GM19438 (cell line): ENCODE data around the gene DDTL.
"Not testable (repeated sequence)": the region's sequence is repeated elsewhere in the genome, so short reads cannot be mapped to it uniquely, and the experiment has no call there.

Experiments used
- ATAC-seq: cut with Tn5 transposase; IDR thresholded peaks from one replicate; pipeline ENCODE4 v1.9.1; 2021; ENCODE audit warnings: low read depth; ENCODE audit not compliant: unreplicated experiment

The DDTL gene

GRCh38 chr22:23969071-23969470 lies 2.4 kb downstream of the DDTL start:
- ATAC-seq, result no peak

DNA sequence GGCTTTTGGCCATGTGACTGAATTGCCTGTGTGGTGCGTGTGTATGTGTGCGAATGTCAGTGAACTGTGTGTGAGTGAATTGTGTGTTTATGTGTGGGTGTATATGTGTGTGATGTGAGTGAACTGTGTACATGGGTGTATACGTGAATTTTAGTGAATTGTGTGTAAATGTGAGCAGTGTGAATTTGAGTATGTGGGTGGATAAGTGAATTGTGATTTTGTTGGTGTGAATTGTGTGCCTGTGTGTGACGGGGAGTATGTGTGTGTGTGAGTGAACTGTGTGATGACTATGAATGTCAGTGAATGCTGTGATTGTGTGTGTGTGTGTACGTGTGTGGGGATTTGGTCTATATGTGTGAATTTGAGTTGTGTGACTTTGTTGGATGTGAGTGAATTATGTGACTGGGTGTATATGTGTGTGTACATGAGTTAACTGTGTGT lies 3.5 kb downstream of the DDTL start:
- no peak for ATAC-seq

DNA sequence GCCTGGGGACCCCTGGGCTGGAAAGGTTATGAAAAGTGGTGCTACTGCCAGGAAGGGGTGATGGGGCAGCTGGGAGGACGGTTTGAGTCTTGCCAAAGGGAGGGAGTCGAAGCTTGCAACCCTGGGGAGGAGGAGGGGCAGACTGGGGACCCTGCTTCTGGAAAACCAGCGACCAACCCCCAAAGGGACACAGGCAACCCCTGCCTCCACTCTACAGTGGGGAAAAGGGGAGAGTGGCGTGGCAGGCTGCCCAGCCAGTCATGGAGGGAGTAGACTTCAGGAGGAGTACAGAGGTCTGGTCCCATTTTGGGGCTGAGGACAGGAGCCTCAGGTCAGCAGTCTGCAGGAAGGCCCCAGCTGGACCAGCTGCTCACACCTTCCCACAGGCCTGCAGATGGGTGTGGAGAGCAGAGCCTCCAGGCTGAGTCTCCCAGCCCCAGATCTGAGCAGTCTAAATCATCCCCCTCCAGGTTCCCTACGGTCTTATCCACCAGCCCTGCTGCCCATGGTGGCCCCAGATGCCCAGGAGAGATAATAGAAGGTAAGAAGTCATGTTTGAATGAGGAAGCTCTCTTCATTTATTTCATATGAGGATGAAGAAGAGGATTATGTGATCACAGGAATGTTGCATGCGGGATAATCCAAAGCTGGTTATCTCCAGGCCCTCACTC lies 4.3 kb downstream of the DDTL start:
- no peak for ATAC-seq

- not testable (repeated sequence) for ATAC-seq
Measured at GRCh38 chr22:23971927-23972326, 5.2 kb downstream of the DDTL start.

DNA sequence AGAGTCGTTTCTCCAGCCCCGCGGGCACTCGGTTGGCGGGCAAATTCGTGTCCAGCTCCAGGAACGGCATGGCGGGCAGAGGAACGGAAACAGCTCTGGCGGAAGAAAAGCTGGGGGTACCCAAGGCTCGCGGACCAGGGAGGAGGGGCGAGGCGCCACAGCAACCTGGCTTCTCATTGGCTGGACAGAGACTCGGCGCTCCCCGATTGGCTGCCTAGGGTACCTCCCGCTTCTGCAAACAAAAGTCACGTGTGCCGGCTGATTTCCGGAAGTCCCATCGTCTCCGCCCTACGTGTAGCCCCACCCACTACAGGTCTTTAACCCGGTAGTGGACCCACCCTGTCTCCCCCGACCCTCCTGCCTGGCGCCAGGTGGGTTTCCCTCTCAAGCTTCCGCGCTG lies 7.7 kb downstream of the DDTL start, which contains the start of gene DDT:
Gene DDT (minus strand): TSS at position 97 of the 400 bp plus-strand sequence. CDS start 27 bp downstream, at position 70.
- peak; percentile 92 for ATAC-seq

DNA sequence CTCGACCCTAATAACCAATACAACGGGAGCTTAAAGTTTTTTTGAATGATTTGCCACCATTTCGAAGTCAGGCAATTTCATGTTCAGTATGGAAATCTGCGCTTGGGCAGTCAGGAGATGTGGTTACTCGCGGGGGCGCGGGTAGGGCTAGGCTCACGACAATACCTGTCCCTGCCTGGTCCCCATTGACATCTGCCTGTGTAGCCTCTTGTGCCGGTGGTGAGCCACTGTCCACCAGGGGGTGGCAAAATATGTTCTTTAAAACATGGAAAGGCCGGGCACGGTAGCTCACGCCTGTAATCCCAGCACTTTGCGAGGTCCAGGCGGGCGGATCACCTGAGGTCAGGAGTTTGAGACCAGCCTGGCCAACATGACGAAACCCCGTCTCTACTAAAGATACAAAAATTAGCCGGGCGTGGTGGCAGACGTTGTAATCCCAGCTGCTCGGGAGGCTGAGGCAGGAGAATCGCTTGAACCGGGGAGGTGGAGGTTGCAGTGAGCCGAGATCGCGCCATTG lies 8.2 kb downstream of the DDTL start:
- ATAC-seq, result not testable (repeated sequence)

DNA sequence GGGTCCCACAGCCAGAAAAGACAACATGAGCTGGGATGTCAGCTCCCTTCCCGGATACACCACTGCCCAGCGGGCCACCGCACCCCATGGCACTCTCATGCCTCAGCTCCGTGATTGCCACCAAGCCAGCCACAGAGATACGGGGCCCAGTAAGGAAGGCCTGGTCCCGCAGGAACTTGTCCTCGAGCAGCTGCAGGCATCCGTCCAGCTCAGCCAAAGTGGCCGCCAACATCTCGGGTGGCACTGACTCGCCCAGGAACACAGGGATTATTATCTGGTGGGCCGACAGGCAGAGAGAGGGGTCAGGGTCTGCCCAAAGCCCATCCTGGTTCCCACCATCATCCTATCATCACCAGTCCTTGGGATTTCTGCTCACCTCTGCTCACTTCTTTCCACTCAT lies 10.6 kb downstream of the DDTL start:
- not testable (repeated sequence) for ATAC-seq

- not testable (repeated sequence) for ATAC-seq
Measured at GRCh38 chr22:23979557-23980240, 13.0 kb downstream of the DDTL start, which contains the start of gene GSTT2. GSTT2 (plus strand) TSS chr22:23980134.

DNA sequence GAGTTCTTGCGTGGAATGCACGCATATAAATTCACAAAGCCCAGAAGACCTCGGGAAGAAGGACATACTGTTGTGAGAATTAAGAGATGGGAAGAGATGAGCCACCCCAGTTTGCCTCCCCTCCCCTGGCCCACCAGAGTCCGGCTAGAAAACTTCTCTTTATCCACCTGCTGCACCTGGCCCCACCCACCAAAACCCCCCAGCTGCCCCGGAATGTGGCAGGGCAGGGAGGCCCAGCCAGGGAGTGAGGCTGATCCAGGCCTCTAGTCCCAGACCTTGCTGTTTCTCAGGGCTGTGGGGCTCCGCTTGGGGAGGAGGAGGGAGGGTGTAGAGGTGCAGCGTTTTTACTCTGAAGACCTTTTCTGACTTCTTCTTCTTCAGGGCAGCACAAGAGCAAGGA lies 13.9 kb downstream of the DDTL start:
- ATAC-seq, result not testable (repeated sequence)

DNA sequence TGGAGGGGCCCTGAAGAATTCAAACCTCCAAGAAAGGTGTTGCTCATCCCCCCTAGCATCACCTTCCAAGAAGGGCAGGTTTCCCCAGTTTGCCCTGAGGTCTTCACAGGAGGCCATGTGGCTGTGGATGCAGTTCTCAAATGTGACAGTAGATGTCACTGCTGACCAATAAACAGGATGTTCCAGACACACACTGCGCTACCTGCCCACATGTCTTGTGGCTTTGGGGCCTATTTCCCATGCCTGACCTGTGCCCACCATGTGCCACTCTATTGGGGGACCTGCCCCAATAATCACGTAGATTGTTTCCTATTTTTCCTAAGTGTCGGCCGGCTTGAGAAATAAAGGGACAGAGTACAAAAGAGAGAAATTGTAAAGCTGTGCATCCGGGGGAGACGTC lies 17.7 kb downstream of the DDTL start:
- ATAC-seq, result no peak

- ATAC-seq, result not testable (repeated sequence)
Measured at GRCh38 chr22:23986089-23986488, 19.4 kb downstream of the DDTL start.

DNA sequence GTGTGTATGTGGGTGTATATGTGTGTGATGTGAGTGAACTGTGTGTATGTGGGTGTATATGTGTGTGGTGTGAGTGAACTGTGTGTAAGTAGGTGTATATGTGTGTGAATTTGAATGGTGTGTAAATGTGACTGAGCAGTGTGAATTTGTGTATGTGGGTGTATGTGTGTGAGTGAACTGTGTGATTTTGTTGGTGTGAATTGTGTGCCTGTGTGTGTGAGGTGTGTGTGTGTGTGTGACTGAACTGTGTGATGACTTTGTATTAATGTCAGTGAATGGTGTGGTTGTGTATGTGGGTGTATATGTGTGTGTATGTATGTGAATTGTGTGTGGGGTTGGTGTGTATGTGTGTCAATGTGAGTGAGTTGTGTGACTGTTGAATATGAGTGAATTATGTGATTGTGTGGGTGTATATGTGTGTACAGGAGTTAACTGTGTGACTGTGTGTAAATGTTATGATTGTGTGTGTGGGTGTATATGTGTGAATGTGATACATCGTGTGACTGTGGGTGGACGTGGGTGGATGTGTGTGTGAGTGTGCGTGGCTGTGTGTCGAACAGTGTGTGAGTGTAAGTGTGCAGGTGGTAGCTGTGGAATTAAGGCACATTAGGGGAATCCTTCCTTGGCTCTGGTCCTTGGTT lies 20.0 kb downstream of the DDTL start:
- not testable (repeated sequence) for ATAC-seq

DNA sequence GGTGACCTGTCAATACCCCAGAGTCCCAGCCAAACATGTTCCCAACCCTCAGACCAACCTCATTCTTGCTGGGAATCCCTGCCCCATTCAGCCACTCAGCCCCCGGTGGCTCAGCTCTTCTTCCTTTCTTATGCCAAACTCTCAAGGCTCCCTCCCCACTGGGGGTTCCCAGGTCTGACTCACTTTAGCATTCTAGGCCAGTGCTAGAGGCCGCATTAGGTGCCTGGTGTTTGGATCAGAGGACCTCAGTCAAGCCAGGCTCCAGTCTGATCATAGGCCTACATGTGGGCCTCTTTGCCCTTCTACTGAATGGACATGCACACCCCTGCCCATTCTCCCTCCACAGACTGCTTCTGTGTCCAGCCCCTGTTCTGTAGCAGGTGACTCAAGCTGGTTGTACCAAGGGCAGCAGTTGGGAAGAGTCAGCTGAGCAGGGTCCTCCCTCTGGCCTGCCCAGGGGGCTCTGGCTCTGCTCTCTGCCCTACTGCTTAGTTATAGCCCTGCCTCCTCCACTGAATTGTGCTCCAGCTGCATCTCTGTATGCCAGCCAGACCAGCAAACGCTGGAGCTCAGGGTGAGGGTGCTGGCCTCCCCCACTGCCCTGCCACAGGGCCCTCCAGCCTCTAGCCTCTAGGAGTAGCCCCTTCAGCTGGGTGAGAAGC lies 23.0 kb downstream of the DDTL start:
- not testable (repeated sequence) for ATAC-seq

- not testable (repeated sequence) for ATAC-seq
Measured at GRCh38 chr22:23993080-23993479, 26.4 kb downstream of the DDTL start.

DNA sequence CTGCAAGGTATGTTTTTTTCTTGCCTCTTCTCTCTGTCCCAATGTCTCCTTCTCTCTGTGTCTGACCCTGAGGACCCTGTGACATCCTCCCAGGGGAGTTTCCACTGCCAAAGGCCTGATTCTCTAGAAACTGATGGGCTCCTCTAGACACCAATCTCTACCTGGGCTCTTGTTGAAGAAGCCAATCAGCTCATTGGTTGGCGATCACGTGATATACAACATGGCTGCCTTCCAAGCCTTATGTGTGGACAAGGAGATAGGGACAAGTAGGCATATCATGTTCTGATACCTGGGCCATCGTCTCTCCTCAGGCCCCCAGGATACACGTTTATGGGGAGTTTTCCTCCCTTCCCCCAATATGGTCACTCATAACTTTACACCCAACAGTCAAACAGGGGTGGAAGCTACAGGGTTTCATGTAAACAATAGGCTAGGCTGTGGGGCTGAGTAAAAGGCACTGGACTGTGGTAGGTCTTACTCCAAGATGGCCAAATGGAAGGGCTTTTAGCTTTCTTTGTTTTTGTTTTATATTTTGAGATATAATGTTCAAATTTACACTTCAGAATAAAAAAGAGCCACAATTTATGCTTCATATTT lies 27.0 kb downstream of the DDTL start:
- ATAC-seq, result not testable (repeated sequence)

DNA sequence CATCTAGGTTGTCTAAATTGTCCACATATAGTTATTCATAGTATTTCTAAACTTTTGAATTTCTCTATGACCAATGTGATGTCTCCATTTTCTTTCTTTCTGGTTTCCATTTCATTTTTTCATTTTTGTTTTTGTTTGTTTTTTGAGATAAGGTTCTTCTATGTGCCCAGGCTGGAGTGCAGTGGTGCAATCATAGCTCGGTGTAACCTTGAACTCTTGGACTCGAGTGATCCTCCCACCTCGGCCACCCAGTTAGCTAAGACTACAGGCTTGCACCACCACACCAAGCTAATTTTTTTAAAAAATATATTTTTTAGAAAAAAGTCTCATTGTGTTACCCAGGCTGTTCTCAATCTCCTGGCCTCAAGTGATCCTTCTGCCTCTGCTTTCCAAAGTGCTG lies 30.4 kb downstream of the DDTL start:
- ATAC-seq, result no peak

GRCh38 chr22:23999779-24000178 lies 33.1 kb downstream of the DDTL start:
- ATAC-seq, result not testable (repeated sequence)

DNA sequence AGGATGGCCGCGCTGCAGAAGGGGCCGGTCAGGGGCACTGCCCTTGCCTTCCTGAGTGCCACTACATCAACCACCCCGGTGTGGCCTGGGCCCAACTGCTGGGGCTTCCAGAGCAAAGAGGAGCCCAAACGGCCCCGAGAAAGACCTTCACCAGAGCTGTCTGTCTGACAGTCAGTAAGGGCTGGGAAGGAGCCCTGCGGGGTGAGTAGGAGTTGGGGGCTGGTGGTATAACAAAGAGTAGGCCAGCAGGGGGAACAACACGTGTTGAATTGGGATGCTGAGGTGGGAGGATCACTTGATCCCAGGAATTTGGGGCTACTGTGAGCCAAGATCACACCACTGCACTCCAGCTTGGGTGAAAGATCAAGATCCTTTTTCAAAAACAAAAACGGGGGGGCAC lies 34.6 kb downstream of the DDTL start:
- ATAC-seq, result no peak

DNA sequence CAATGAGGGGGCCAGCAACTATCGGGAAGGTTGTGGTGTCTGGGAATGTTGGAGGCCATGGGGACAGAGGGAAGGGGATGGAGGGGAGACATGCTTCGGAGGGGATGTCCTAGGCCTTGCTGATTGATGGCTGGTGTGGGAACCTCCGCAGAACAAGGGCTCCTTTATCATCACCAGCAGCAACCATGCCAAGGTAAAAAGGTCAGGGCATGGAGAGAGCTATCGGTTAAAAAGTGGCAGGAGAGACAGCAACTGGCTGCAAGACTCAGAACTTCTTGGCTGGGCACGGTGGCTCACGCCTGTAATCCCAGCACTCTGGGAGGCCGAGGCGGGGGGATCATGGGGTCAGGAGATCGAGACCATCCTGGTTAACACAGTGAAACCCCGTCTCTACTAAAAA lies 35.6 kb downstream of the DDTL start:
- ATAC-seq, result no peak

GRCh38 chr22:24002851-24003250 lies 36.2 kb downstream of the DDTL start:
- no peak for ATAC-seq
